HuH-7.5 (cell line): ENCODE measurements around the gene FBXW4.

Experiments used
- DNase-seq: peaks from one replicate; pipeline ENCODE4 v3.0.0; 2011; ENCODE audit warnings: low spot score

Gene FBXW4

GRCh38 chr10:101566333-101567164 is 128.4 kb downstream of the FBXW4 start:
- no peak for DNase-seq

- DNase-seq: no peak
Measured at GRCh38 chr10:101565936-101566332, 129.0 kb downstream of the FBXW4 start.

DNA sequence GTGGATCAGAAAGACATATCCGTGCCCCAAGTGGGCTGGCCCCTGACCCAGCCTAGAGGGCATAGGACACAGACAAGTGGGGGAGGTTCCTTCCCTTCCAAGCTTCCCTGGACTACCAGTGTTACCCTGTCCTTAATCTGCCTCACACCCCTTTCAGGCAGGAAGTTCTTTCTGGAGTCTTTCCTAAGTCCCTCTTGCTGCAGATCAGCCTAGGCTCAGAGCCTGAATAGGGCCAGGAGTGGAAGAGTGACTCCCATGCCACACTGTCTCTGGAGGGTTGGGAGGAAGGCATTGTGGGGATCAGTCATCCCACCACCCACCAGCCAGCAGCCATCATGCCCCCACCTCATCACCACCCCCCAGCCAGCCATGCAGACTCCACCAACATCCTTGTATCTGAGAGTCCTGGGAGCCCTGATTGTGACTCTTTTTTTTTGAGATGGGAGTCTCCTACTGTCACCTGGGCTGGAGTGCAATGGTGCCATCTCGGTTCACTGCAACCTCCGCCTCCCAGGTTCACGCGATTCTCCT is 129.5 kb downstream of the FBXW4 start:
- DNase-seq: no peak

- no peak for DNase-seq
Measured at GRCh38 chr10:101564490-101564991, 130.4 kb downstream of the FBXW4 start.

DNA sequence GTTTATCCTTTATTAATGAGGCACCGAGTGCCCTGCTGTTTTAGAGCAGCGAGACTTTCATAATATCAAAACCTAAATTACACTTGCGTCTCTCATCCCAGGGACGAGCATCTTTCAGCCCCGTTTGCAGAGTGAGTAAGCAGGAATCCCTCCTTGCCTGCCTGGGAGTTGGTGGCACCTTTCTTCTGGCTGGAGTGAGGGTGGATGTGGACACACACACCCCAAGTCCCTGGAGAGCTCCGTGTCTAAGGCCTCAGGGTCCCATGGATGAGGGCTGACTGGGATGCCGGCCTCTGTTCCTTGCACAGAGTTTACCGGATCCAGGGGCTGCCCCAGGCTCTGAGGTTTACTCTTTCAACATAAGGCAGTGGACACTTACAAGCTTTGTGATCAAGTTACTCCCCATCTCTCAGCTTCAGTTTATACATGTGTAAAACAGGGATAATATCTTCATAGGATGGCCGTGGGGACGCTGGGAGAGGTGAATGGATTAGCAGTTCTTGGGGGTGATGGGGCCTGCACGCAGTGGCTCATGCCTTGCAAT is 131.4 kb downstream of the FBXW4 start:
- DNase-seq: no peak

- DNase-seq: no peak
Measured at GRCh38 chr10:101563007-101563406, 132.0 kb downstream of the FBXW4 start.

DNA sequence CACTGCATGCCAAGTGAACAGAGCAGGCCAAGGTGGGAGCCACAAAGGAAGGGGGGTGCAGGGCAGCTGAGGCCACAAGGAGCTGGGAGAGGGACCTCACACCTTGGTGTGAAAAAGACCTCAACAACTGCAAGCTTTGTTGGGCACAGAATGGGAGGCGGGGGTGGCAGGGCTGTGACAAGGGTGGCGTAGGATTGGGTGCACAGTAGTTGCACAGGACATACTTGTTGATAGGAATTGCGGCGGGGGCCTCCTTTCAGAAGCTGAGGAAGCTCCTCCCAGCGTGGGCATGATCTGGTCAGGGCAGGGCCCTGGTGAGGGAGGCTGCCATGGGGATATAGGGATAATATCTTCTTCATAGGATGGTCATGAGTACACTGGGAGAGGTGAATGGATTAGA is 132.7 kb downstream of the FBXW4 start:
- DNase-seq: no peak

DNA sequence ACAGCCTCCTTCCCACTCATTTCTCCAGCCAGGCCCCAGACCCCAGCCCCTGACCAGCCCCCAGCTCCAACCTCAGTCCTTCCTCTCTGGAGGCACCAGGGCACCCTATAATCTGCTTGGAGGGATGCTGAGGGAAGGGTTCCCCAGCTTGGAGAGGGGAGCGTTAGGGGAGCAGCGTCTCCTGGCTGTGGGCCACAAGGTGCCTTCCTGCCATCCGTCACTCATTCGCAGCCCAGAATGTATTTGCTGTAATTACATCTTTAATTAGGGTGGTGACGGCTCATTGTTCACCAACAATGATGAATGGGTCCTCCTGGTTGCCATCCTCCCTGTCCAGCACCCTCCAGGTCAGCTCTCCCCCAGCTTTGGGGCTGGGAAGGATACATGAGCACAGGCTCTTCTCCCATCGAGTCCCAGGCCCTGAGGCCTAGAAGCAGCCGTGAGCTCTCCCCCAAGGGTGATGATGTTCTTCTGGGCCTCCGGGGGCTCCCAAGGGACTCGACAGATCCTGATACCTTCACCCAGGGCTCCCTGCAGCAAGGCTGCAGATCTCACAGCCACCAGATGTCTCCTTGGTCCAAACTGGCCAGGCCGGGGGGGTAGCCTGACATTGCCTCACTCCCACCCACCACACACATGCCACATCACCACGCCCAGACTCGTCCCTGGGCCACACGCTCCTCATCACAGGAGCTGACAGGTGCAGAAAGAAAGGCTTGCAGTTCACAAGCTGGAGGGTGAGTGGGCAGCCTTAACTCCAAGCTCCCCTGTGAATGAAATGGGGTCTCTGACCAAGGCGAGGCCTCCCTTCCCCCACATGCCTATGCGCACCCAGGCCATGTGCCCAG is 133.7 kb downstream of the FBXW4 start:
- DNase-seq: no peak
